IMR-90 (cell line): ENCODE data around the gene CCNT2. TPM values are rescaled to one million over a fixed set of nuclear protein-coding genes. Genes with fewer than 3 reads are reported as not detected.

ENCODE experiments used
- ATAC-seq: fragments of 200-7000 bp; cut with Tn5 transposase; 2 replicates; pipeline ENCODE4 v1.9.1; 2020; ENCODE audit warnings: low read depth, mild to moderate bottlenecking, moderate library complexity
- BruUV-seq: library from RNA; stranded (reverse); fragments of 400-500 nt; replicated peaks from 2 replicates; lab custom pipeline; 2021; lab: Mats Ljungman, UMichigan
- CTCF ChIA-PET: fragments of 300-600 bp; formaldehyde crosslinking; extraction: SDS; loops from one replicate; lab custom pipeline; 2021; ENCODE audit warnings: antibody characterized with exemption; lab: Yijun Ruan, JAX
- POLR2A ChIA-PET: fragments of 300-600 bp; sonication (Branson Sonifier 250); formaldehyde crosslinking; loops from one replicate; lab custom pipeline; 2022; ENCODE audit warnings: antibody characterized with exemption; ENCODE audit not compliant: unreplicated experiment; lab: Charles Lee
- DNase-seq: peaks from one replicate; pipeline ENCODE4 v3.0.0; 2013
- H2AFZ ChIP-seq: replicated peaks from 2 replicates; pipeline ENCODE3; 2013; ENCODE audit warnings: low read length, mild to moderate bottlenecking; ENCODE audit not compliant: poor library complexity
- H2AK5ac ChIP-seq: 2 replicates; pipeline ENCODE4 v1.6.1; 2013; ENCODE audit warnings: low read depth, low read length, inconsistent platforms
- H2AK9ac ChIP-seq: replicated peaks from 2 replicates; pipeline ENCODE3; 2013; ENCODE audit warnings: mild to moderate bottlenecking, low read depth, low read length, moderate library complexity; ENCODE audit not compliant: poor library complexity
- H2BK120ac ChIP-seq: 2 replicates; pipeline ENCODE4 v1.6.1; 2013; ENCODE audit warnings: low read depth, low read length, inconsistent platforms
- H2BK15ac ChIP-seq: 3 replicates; pipeline ENCODE4 v1.6.1; 2013; ENCODE audit warnings: low read depth, low read length, inconsistent platforms
- H2BK20ac ChIP-seq: 2 replicates; pipeline ENCODE4 v1.6.1; 2013; ENCODE audit warnings: low read depth, mild to moderate bottlenecking, inconsistent platforms, low read length, moderate library complexity
- H2BK5ac ChIP-seq: 2 replicates; pipeline ENCODE4 v1.6.1; 2013; ENCODE audit warnings: mild to moderate bottlenecking, low read depth, low read length, inconsistent platforms; ENCODE audit not compliant: poor library complexity, severe bottlenecking
- H3K14ac ChIP-seq: replicated peaks from 2 replicates; pipeline ENCODE4 v1.6.1; 2013; ENCODE audit warnings: low read depth, low read length, inconsistent platforms
- H3K18ac ChIP-seq: 2 replicates; pipeline ENCODE4 v1.6.1; 2013; ENCODE audit warnings: low read depth, low read length, control low read depth
- H3K23ac ChIP-seq: 2 replicates; pipeline ENCODE4 v1.6.1; 2013; ENCODE audit warnings: low read depth, low read length, inconsistent platforms
- H3K27ac ChIP-seq: 2 replicates; pipeline ENCODE4 v1.5.1; 2013; ENCODE audit warnings: mild to moderate bottlenecking, control low read depth, low read length; ENCODE audit not compliant: insufficient read depth
- H3K27me3 ChIP-seq: 2 replicates; pipeline ENCODE4 v1.6.1; 2013; ENCODE audit warnings: low read length; ENCODE audit not compliant: control insufficient read depth, insufficient read depth
- H3K36me3 ChIP-seq: 2 replicates; pipeline ENCODE4 v1.6.1; 2013; ENCODE audit warnings: low read length, mixed read lengths; ENCODE audit not compliant: control insufficient read depth, insufficient read depth
- H3K4ac ChIP-seq: 2 replicates; pipeline ENCODE4 v1.6.1; 2013; ENCODE audit warnings: low read depth, low read length, inconsistent platforms
- H3K4me1 ChIP-seq: 2 replicates; pipeline ENCODE4 v1.6.1; 2013; ENCODE audit warnings: low read length, mixed read lengths; ENCODE audit not compliant: control insufficient read depth, insufficient read depth
- H3K4me2 ChIP-seq: 2 replicates; pipeline ENCODE4 v1.6.1; 2013; ENCODE audit warnings: low read depth, mild to moderate bottlenecking, control low read depth, low read length, moderate library complexity
- H3K4me3 ChIP-seq: 2 replicates; pipeline ENCODE4 v1.5.1; 2013; ENCODE audit warnings: low read depth, mild to moderate bottlenecking, control low read depth, low read length, moderate library complexity; ENCODE audit not compliant: insufficient read depth
- H3K56ac ChIP-seq: 2 replicates; pipeline ENCODE4 v1.6.1; 2013; ENCODE audit warnings: low read length, inconsistent platforms; ENCODE audit not compliant: insufficient read depth; ENCODE audit errors: extremely low read depth
- H3K79me1 ChIP-seq, 2 experiments: 2 replicates each; pipeline ENCODE4 v1.6.1; 2013; ENCODE audit warnings: low read length in 2 of 2, inconsistent platforms in 1 of 2, low read depth in 1 of 2
- H3K9ac ChIP-seq: 2 replicates; pipeline ENCODE4 v1.6.1; 2013; ENCODE audit warnings: low read depth, low read length, control low read depth
- H3K9me1 ChIP-seq: 2 replicates; pipeline ENCODE4 v1.6.1; 2013; ENCODE audit warnings: low read length, inconsistent platforms; ENCODE audit not compliant: insufficient read depth
- H3K9me3 ChIP-seq: 2 replicates; pipeline ENCODE4 v1.6.1; 2013; ENCODE audit warnings: low read length; ENCODE audit not compliant: control insufficient read depth, insufficient read depth
- H4K20me1 ChIP-seq: 2 replicates; pipeline ENCODE4 v1.6.1; 2013; ENCODE audit warnings: low read length, inconsistent platforms; ENCODE audit not compliant: insufficient read depth
- H4K5ac ChIP-seq: 2 replicates; pipeline ENCODE4 v1.6.1; 2013; ENCODE audit warnings: mild to moderate bottlenecking, low read depth, low read length, control low read depth
- H4K8ac ChIP-seq, 2 experiments: 2 replicates each; pipeline ENCODE4 v1.6.1; 2013; ENCODE audit warnings: low read depth in 2 of 2, low read length in 2 of 2, control low read depth in 1 of 2, inconsistent platforms in 1 of 2
- H4K91ac ChIP-seq: 2 replicates; pipeline ENCODE4 v1.6.1; 2013; ENCODE audit warnings: low read depth, low read length, inconsistent platforms; ENCODE audit not compliant: insufficient read depth
- CTCF ChIP-seq: conservative IDR thresholded peaks from 2 replicates; pipeline ENCODE4 v1.5.1; 2012; ENCODE audit warnings: mild to moderate bottlenecking, low read depth, low read length, improper control_type of control experiment
- ELK1 ChIP-seq: fragments of 150-350 bp; IDR thresholded peaks from 2 replicates; pipeline ENCODE4 v1.6.1; 2016; ENCODE audit warnings: low read depth, mild to moderate bottlenecking, low read length, moderate library complexity, borderline replicate concordance
- FOS ChIP-seq: fragments of 150-350 bp; IDR thresholded peaks from 2 replicates; pipeline ENCODE4 v1.6.1; 2016; ENCODE audit warnings: low read depth, low read length
- MAZ ChIP-seq: IDR thresholded peaks from 2 replicates; pipeline ENCODE4 v1.6.1; 2012; ENCODE audit warnings: low read depth, mild to moderate bottlenecking, low read length, improper control_type of control experiment, moderate library complexity, borderline replicate concordance
- RFX5 ChIP-seq: IDR thresholded peaks from 2 replicates; pipeline ENCODE4 v1.8.0; 2012; ENCODE audit warnings: low read depth, mild to moderate bottlenecking, low read length, moderate library complexity
- WGBS, 2 experiments: methylation state at CpG; one replicate each; pipeline versions ENCODE4 v1.1.5 to v1.1.7; 2013; ENCODE audit warnings: missing lambda C conversion rate in 2 of 2; ENCODE audit not compliant: insufficient read length in 1 of 2; ENCODE audit errors: extremely low coverage in 2 of 2; 5-methylcytosine and 5-hydroxymethylcytosine counted together
- dilution Hi-C: fragments of 300-500 bp; cut with HindIII; formaldehyde crosslinking; loops from one replicate; pipeline ENCODE4 v1.14.3; 2018; ENCODE audit warnings: low sequenced_read_pairs; ENCODE audit not compliant: unreplicated experiment
- in situ Hi-C: fragments of 300-500 bp; cut with MboI; formaldehyde crosslinking; loops from 3 replicates; pipeline ENCODE4 v1.14.3; 2019; ENCODE audit warnings: low sequenced_read_pairs, inconsistent platforms, mixed read lengths
- intact Hi-C: fragments of 100-400 bp; cut with micrococcal nuclease; formaldehyde crosslinking; loops from 2 replicates; pipeline ENCODE4 v1.10.0; 2022
- polyA plus RNA-seq, 3 experiments: library from polyadenylated mRNA; depleted of rRNA; stranded (reverse); fragments of >200 nt; gene quantifications; 2 replicates each; pipeline ENCODE4 v1.2.3, GENCODE V29; 2012; ENCODE audit warnings: low replicate concordance in 1 of 3
- total RNA-seq: library from RNA; depleted of rRNA; stranded (reverse); fragments of >200 nt; gene quantifications from 2 replicates; pipeline ENCODE4 v1.2.3, GENCODE V29; 2012

CCNT2 gene
- total and polyA plus RNA-seq, 2 of the 4 experiments (the other 2 are of a cell fraction) = 8.8 to 44.6 TPM

- no peak overlapping the region for H2AK5ac ChIP-seq
- no peak overlapping the region for H4K8ac ChIP-seq
- in situ Hi-C loops (no loop called here), intact Hi-C loops (no loop called here), dilution Hi-C loops (no loop called here)
- H3K4me1 ChIP-seq = peaks cover 2% of the 10 kb centered on the region; the same call in 1 of the 2 replicates
- H3K79me1 ChIP-seq = peaks cover 0 to 19% of the 10 kb centered on the region in 2 experiments; a peak in 2 of 4 replicates
- H3K9me3 ChIP-seq = no peaks in the 10 kb centered on the region
- H2BK20ac ChIP-seq = no peak overlapping the region
- peaks cover 1% of the 10 kb centered on the region; the same call in 1 of the 2 replicates for H3K36me3 ChIP-seq
- no peak overlapping the region for H3K4me2 ChIP-seq
- H2BK120ac ChIP-seq = no peak overlapping the region
- CTCF ChIA-PET = interaction anchor here (0.5 kb wide), 1 partner anchor 440 kb away, joined by 4 read pairs; no protein-coding TSS in a partner anchor
- H2BK5ac ChIP-seq = no peak overlapping the region
- no peak overlapping the region for H4K91ac ChIP-seq
- no TSS peak for BruUV-seq
- H3K14ac ChIP-seq = no peak overlapping the region
- H3K9me1 ChIP-seq = no peaks in the 10 kb centered on the region; the same call in 1 of the 2 replicates
- no peak overlapping the region for H3K18ac ChIP-seq
- H3K9ac ChIP-seq = no peak overlapping the region
- WGBS, 2 experiments = no CpG with 5 or more reads among the region's 3 CpGs
- no peak overlapping the region for H2BK15ac ChIP-seq
- POLR2A ChIA-PET = no interaction called here
- DNase-seq (no peak), ATAC-seq (no peak)
- H3K4ac ChIP-seq = no peak overlapping the region
- H3K4me3 ChIP-seq = no peak overlapping the region
- TF ChIP-seq MAZ (no peak), CTCF (no peak), RFX5 (no peak), FOS (no peak), ELK1 (no peak)
- no peak overlapping the region for H2AFZ ChIP-seq
- no peaks in the 10 kb centered on the region for H3K27me3 ChIP-seq
- no peak overlapping the region for H2AK9ac ChIP-seq
- no peak overlapping the region for H3K56ac ChIP-seq
- no peak overlapping the region for H3K23ac ChIP-seq
- H4K5ac ChIP-seq = no peak overlapping the region
- H3K27ac ChIP-seq = no peak overlapping the region
- peaks cover 65% of the 10 kb centered on the region for H4K20me1 ChIP-seq
These were observed 14.4 kb downstream of the CCNT2 start for GRCh38 chr2:134932864-134933526.
